SK-N-SH (cell line): ENCODE results near the gene CRIM1. TPM values are rescaled to one million over a fixed set of nuclear protein-coding genes. Genes with fewer than 3 reads are reported as not detected.

Experiments
- CTCF ChIA-PET: fragments of 300-600, 350-600 bp; formaldehyde crosslinking; extraction: SDS; loops from one replicate; lab custom pipeline; 2021; lab: Yijun Ruan, JAX
- POLR2A ChIA-PET: fragments of 350-600 bp; sonication (Branson Sonifier 250); formaldehyde crosslinking; extraction: SDS; loops from one replicate; lab custom pipeline; 2020; ENCODE audit warnings: antibody characterized with exemption, inconsistent platforms; lab: Yijun Ruan, JAX
- DNase-seq: peaks from one replicate; pipeline ENCODE4 v3.0.0; 2012
- H2AFZ ChIP-seq: fragments of 200-600 bp; sonication (generic); 2 replicates; pipeline ENCODE4 v1.8.1; 2016; ENCODE audit warnings: antibody characterized with exemption, mild to moderate bottlenecking, low read depth
- H3F3A ChIP-seq: fragments of 200-600 bp; sonication (generic); replicated peaks from 2 replicates; pipeline ENCODE3; 2016; ENCODE audit warnings: antibody characterized with exemption, mild to moderate bottlenecking; ENCODE audit not compliant: insufficient read depth
- H3K27ac ChIP-seq, 2 experiments: fragments of 200-500 bp in 1 of 2; fragments of 200-600 bp in 1 of 2; sonication (Bioruptor generic) in 1 of 2; sonication (generic), shearing (Covaris generic) in 1 of 2; 2 replicates each; pipeline versions ENCODE4 v1.5.1 to v1.6.1; 2014 to 2016; ENCODE audit warnings: low read depth in 2 of 2, inconsistent platforms in 1 of 2, low read length in 1 of 2, mild to moderate bottlenecking in 1 of 2, mixed read lengths in 1 of 2
- H3K27me3 ChIP-seq: fragments of 200-600 bp; sonication (generic), shearing (Covaris generic); 2 replicates; pipeline ENCODE4 v1.6.1; 2016; ENCODE audit warnings: mixed run types; ENCODE audit not compliant: insufficient read depth
- H3K36me3 ChIP-seq, 2 experiments: fragments of 200-500 bp in 1 of 2; fragments of 200-600 bp in 1 of 2; sonication (Bioruptor generic) in 1 of 2; sonication (generic) in 1 of 2; replicated peaks in 1 of 2; 2 replicates each; pipeline versions ENCODE3 to v1.5.1; 2014 to 2016; ENCODE audit warnings: low read length in 1 of 2, mild to moderate bottlenecking in 1 of 2; ENCODE audit not compliant: insufficient read depth in 2 of 2, control insufficient read depth in 1 of 2
- H3K4me1 ChIP-seq, 2 experiments: fragments of 200-500 bp in 1 of 2; fragments of 200-600 bp in 1 of 2; sonication (Bioruptor generic) in 1 of 2; sonication (generic), shearing (Covaris generic) in 1 of 2; 2 replicates each; pipeline versions ENCODE4 v1.5.1 to v1.6.1; 2014 to 2016; ENCODE audit warnings: low read depth in 1 of 2, low read length in 1 of 2, mixed run types in 1 of 2; ENCODE audit not compliant: insufficient read depth in 2 of 2, control insufficient read depth in 1 of 2
- H3K4me2 ChIP-seq: fragments of 200-600 bp; sonication (generic), shearing (Covaris generic); 2 replicates; pipeline ENCODE4 v1.6.1; 2017; ENCODE audit warnings: mixed run types
- H3K4me3 ChIP-seq, 2 experiments: fragments of 200-500 bp in 1 of 2; fragments of 200-600 bp in 1 of 2; sonication (Bioruptor generic) in 1 of 2; sonication (generic), shearing (Covaris generic) in 1 of 2; 2 replicates each; pipeline versions ENCODE4 v1.5.1 to v1.8.1; 2014 to 2016; ENCODE audit warnings: low read depth in 2 of 2, inconsistent platforms in 1 of 2, low read length in 1 of 2, mild to moderate bottlenecking in 1 of 2, mixed read lengths in 1 of 2, moderate library complexity in 1 of 2
- H3K79me2 ChIP-seq: fragments of 200-600 bp; sonication (generic); 2 replicates; pipeline ENCODE4 v1.8.1; 2017; ENCODE audit warnings: mild to moderate bottlenecking; ENCODE audit not compliant: insufficient read depth
- H3K9ac ChIP-seq: fragments of 200-600 bp; sonication (generic); 2 replicates; pipeline ENCODE4 v1.6.1; 2017; ENCODE audit warnings: mixed run types
- H3K9me2 ChIP-seq: fragments of 200-600 bp; sonication (generic); 2 replicates; pipeline ENCODE4 v1.6.1; 2017; ENCODE audit warnings: mixed run types
- H3K9me3 ChIP-seq: fragments of 200-600 bp; sonication (generic); 2 replicates; pipeline ENCODE4 v1.6.1; 2017; ENCODE audit warnings: mixed run types, mild to moderate bottlenecking, moderate library complexity
- H4K20me1 ChIP-seq: fragments of 200-600 bp; sonication (generic); 2 replicates; pipeline ENCODE4 v1.6.1; 2017; ENCODE audit warnings: mild to moderate bottlenecking, mixed run types; ENCODE audit not compliant: insufficient read depth
- CHD2 ChIP-seq: fragments of 150-350 bp; IDR thresholded peaks from 2 replicates; pipeline ENCODE4 v1.6.1; 2018; ENCODE audit warnings: low read length; ENCODE audit not compliant: partially characterized antibody
- EP300 ChIP-seq, 2 experiments: IDR thresholded peaks; 2 replicates each; pipeline versions ENCODE4 v1.4.0 to v1.6.1; 2012; ENCODE audit warnings: borderline replicate concordance in 1 of 2, low read depth in 1 of 2, low read length in 1 of 2
- FOSL2 ChIP-seq: IDR thresholded peaks from 2 replicates; pipeline ENCODE4 v1.4.0; 2012; ENCODE audit warnings: low read depth, mild to moderate bottlenecking, moderate library complexity, borderline replicate concordance
- GABPA ChIP-seq: IDR thresholded peaks from 2 replicates; pipeline ENCODE4 v1.4.0; 2012; ENCODE audit warnings: low read depth, mild to moderate bottlenecking
- IRF3 ChIP-seq: fragments of 150-350 bp; IDR thresholded peaks from 2 replicates; pipeline ENCODE4 v1.6.1; 2016; ENCODE audit warnings: mild to moderate bottlenecking, low read depth, low read length
- JUND ChIP-seq: IDR thresholded peaks from 2 replicates; pipeline ENCODE4 v1.4.0; 2012
- MEF2A ChIP-seq: IDR thresholded peaks from 2 replicates; pipeline ENCODE4 v1.4.0; 2012; ENCODE audit warnings: low read depth, borderline replicate concordance
- NFIC ChIP-seq: IDR thresholded peaks from 2 replicates; pipeline ENCODE4 v1.4.0; 2012; ENCODE audit warnings: borderline replicate concordance
- NRF1 ChIP-seq: IDR thresholded peaks from 2 replicates; pipeline ENCODE4 v1.6.1; 2012; ENCODE audit warnings: low read depth, mild to moderate bottlenecking, low read length
- PBX3 ChIP-seq: IDR thresholded peaks from 2 replicates; pipeline ENCODE4; 2012
- POLR2AphosphoS5 ChIP-seq: IDR thresholded peaks from 2 replicates; pipeline ENCODE4 v1.6.1; 2012; ENCODE audit warnings: low read depth, low read length
- RFX5 ChIP-seq: IDR thresholded peaks from 2 replicates; pipeline ENCODE4 v1.6.1; 2012; ENCODE audit warnings: mild to moderate bottlenecking, improper control_type of control experiment, low read length
- SMC3 ChIP-seq: IDR thresholded peaks from 2 replicates; pipeline ENCODE4 v1.6.1; 2012; ENCODE audit warnings: low read depth, low read length, improper control_type of control experiment
- TCF12 ChIP-seq: IDR thresholded peaks from 2 replicates; pipeline ENCODE4 v1.4.0; 2012
- TEAD4 ChIP-seq: IDR thresholded peaks from 2 replicates; pipeline ENCODE4 v1.4.0; 2012; ENCODE audit warnings: mild to moderate bottlenecking, borderline replicate concordance; ENCODE audit not compliant: insufficient read depth
- ZBTB33 ChIP-seq: IDR thresholded peaks from 2 replicates; pipeline ENCODE4 v1.4.0; 2012; ENCODE audit warnings: low read depth, borderline replicate concordance
- WGBS: methylation state at CpG from one replicate; pipeline ENCODE4 v1.1.6; 2017; ENCODE audit warnings: low lambda C conversion rate; 5-methylcytosine and 5-hydroxymethylcytosine counted together
- polyA plus RNA-seq, 3 experiments: library from polyadenylated mRNA; depleted of rRNA; stranded (reverse); fragments of >200 nt; gene quantifications; 2 replicates each; pipeline ENCODE4 v1.2.3, GENCODE V29; 2012

The CRIM1 gene
- polyA plus RNA-seq, 1 of the 3 experiments (the other 2 are of a cell fraction) = 244 TPM

- peak overlapping the region; percentile 41 to 95; a peak in 3 of 4 replicates for H3K27ac ChIP-seq
- peaks cover 94% of the 10 kb centered on the region for H3K79me2 ChIP-seq
- peak overlapping the region; percentile 54 for H3K9ac ChIP-seq
- H3K9me2 ChIP-seq = no peaks in the 10 kb centered on the region
- peaks cover 5% of the 10 kb centered on the region; the same call in 1 of the 2 replicates for H4K20me1 ChIP-seq
- H3K4me2 ChIP-seq = peak overlapping the region; percentile 58
- 42% methylated on average over 5 of the region's 5 CpGs for WGBS
- CTCF ChIA-PET = interaction anchor here (0.6 to 1.4 kb wide), 2 partner anchors 334 to 466 kb away, joined by 3 to 4 read pairs; no protein-coding TSS in a partner anchor
- H3K27me3 ChIP-seq = no peaks in the 10 kb centered on the region
- H3K4me3 ChIP-seq = no peak overlapping the region
- no peaks in the 10 kb centered on the region for H3K9me3 ChIP-seq
- peaks cover 86% of the 10 kb centered on the region for H3F3A ChIP-seq
- POLR2A ChIA-PET = no interaction called here
- no peak for DNase-seq
- H2AFZ ChIP-seq = no peak overlapping the region
- peak; percentile 74 for TF ChIP-seq PBX3
- TF ChIP-seq POLR2AphosphoS5 = peak; percentile 19; the same call in 1 of the 2 replicates
- no peak for TF ChIP-seq RFX5
- peaks cover 38% of the 10 kb centered on the region in 2 experiments for H3K36me3 ChIP-seq
- peaks cover 11 to 89% of the 10 kb centered on the region in 2 experiments for H3K4me1 ChIP-seq
Measured at GRCh38 chr2:36451512-36451911, 95.9 kb downstream of the CRIM1 start.

GRCh38 chr2:36452260-36452659 lies 96.7 kb downstream of the CRIM1 start:
- Histone ChIP-seq H3F3A (peaks cover 87% of the 10 kb centered on the region), H2AFZ (no peak overlapping the region), H3K4me1 (peaks cover 13 to 91% of the 10 kb centered on the region in 2 experiments), H4K20me1 (peaks cover 5% of the 10 kb centered on the region; the same call in 1 of the 2 replicates), H3K4me3 (no peak overlapping the region), H3K9me3 (no peaks in the 10 kb centered on the region), H3K79me2 (peaks cover 94% of the 10 kb centered on the region), H3K4me2 (peak overlapping the region; percentile 69; the same call in 1 of the 2 replicates), H3K9me2 (no peaks in the 10 kb centered on the region), H3K27me3 (no peaks in the 10 kb centered on the region), H3K9ac (peak overlapping the region; percentile 54; the same call in 1 of the 2 replicates), H3K27ac (peak overlapping the region; percentile 41 to 95; a peak in 3 of 4 replicates), H3K36me3 (peaks cover 31 to 32% of the 10 kb centered on the region in 2 experiments)
- CTCF ChIA-PET = no interaction called here
- TF ChIP-seq JUND (peak; percentile 49; the same call in 1 of the 2 replicates), TCF12 (peak; percentile 66), EP300 (IDR thresholded peaks at IDR 0.05; ENCODE audit: borderline replicate concordance in 1 of 2, low read depth in 1 of 2, low read length in 1 of 2) (peak in 1 of 2 experiments; percentile 32; a peak in 1 of 4 replicates), CHD2 (no peak), FOSL2 (peak; percentile 38; the same call in 1 of the 2 replicates), IRF3 (no peak), SMC3 (no peak), MEF2A (peak; percentile 73), ZBTB33 (peak; percentile 16; the same call in 1 of the 2 replicates), TEAD4 (peak; percentile 39; the same call in 1 of the 2 replicates), NFIC (peak; percentile 79; the same call in 1 of the 2 replicates), GABPA (0 out of 2 replicates have a peak, but pooled peaks have one; percentile 9), PBX3 (peak; percentile 11; the same call in 1 of the 2 replicates), NRF1 (no peak)
- 55% methylated on average over 3 of the region's 3 CpGs for WGBS
- DNase-seq = no peak
- POLR2A ChIA-PET = no interaction called here
